Activated T-cell treated with anti-CD3 and anti-CD28 coated beads, Interleukin-2, amount 50 U/mL, for 1 hour (primary cell): ENCODE measurements around the gene PAQR7.
A peak's percentile ranks its signal among the peaks of the same experiment; 100 is the strongest.
"Not testable (repeated sequence)": the region's sequence is repeated elsewhere in the genome, so short reads cannot be mapped to it uniquely, and the experiment has no call there.

Experiments used
- DNase-seq: peaks from one replicate; pipeline ENCODE4 v3.0.0-alpha.2; 2020

Gene PAQR7

GRCh38 chr1:25839808-25840207, 35.7 kb downstream of the PAQR7 start:
- DNase-seq, result not testable (repeated sequence)

GRCh38 chr1:25837262-25837875, 38.1 kb downstream of the PAQR7 start:
- DNase-seq, result no peak

- no peak for DNase-seq
Observed at GRCh38 chr1:25836695-25837094, 38.8 kb downstream of the PAQR7 start.

GRCh38 chr1:25834894-25835293, 40.6 kb downstream of the PAQR7 start:
- DNase-seq, result no peak

GRCh38 chr1:25833158-25833557, 42.4 kb downstream of the PAQR7 start:
- DNase-seq, result no peak

- no peak for DNase-seq
Observed at GRCh38 chr1:25832336-25833037, 43.0 kb downstream of the PAQR7 start.

GRCh38 chr1:25831569-25832196, 43.8 kb downstream of the PAQR7 start:
- DNase-seq, result no peak

GRCh38 chr1:25829046-25829445, 46.5 kb downstream of the PAQR7 start:
- no peak for DNase-seq

GRCh38 chr1:25828491-25828890, 47.0 kb downstream of the PAQR7 start:
- DNase-seq, result no peak

GRCh38 chr1:25826571-25826970, 48.9 kb downstream of the PAQR7 start:
- no peak for DNase-seq

- DNase-seq, result no peak
Observed at GRCh38 chr1:25825605-25826004, 49.9 kb downstream of the PAQR7 start.

GRCh38 chr1:25821630-25822091, 53.8 kb downstream of the PAQR7 start:
- DNase-seq, result no peak

GRCh38 chr1:25821112-25821476, 54.4 kb downstream of the PAQR7 start:
- DNase-seq, result no peak

- peak; percentile 71 for DNase-seq
Observed at GRCh38 chr1:25820247-25821111, 55.0 kb downstream of the PAQR7 start.

GRCh38 chr1:25819491-25820246, 55.8 kb downstream of the PAQR7 start, which contains the start of gene MTFR1L:
MTFR1L (plus strand) TSS chr1:25819954; CDS start chr1:25823105, 3,151 bp downstream.
- peak; percentile 93 for DNase-seq

GRCh38 chr1:25818569-25818968, 56.9 kb downstream of the PAQR7 start:
- DNase-seq, result no peak

- no peak for DNase-seq
Observed at GRCh38 chr1:25817840-25818501, 57.5 kb downstream of the PAQR7 start.

- no peak for DNase-seq
Observed at GRCh38 chr1:25816112-25816718, 59.3 kb downstream of the PAQR7 start.

- DNase-seq, result no peak
Observed at GRCh38 chr1:25815208-25816111, 60.0 kb downstream of the PAQR7 start.

GRCh38 chr1:25814549-25815087, 60.9 kb downstream of the PAQR7 start:
- no peak for DNase-seq
